Dedifferentiated amniotic fluid mesenchymal stem cell (primary cell): ENCODE measurements around the gene RAI14.
"Not testable (repeated sequence)": the region's sequence is repeated elsewhere in the genome, so short reads cannot be mapped to it uniquely, and the experiment has no call there.

ENCODE experiments used
- DNase-seq: peaks from one replicate; pipeline ENCODE4 v3.0.0-alpha.2; 2016; ENCODE audit errors: extremely low spot score

Gene RAI14

GRCh38 chr5:34731435-34732232, 75.5 kb downstream of the RAI14 start:
- no peak for DNase-seq

GRCh38 chr5:34734326-34734725, 78.2 kb downstream of the RAI14 start:
- no peak for DNase-seq

DNA sequence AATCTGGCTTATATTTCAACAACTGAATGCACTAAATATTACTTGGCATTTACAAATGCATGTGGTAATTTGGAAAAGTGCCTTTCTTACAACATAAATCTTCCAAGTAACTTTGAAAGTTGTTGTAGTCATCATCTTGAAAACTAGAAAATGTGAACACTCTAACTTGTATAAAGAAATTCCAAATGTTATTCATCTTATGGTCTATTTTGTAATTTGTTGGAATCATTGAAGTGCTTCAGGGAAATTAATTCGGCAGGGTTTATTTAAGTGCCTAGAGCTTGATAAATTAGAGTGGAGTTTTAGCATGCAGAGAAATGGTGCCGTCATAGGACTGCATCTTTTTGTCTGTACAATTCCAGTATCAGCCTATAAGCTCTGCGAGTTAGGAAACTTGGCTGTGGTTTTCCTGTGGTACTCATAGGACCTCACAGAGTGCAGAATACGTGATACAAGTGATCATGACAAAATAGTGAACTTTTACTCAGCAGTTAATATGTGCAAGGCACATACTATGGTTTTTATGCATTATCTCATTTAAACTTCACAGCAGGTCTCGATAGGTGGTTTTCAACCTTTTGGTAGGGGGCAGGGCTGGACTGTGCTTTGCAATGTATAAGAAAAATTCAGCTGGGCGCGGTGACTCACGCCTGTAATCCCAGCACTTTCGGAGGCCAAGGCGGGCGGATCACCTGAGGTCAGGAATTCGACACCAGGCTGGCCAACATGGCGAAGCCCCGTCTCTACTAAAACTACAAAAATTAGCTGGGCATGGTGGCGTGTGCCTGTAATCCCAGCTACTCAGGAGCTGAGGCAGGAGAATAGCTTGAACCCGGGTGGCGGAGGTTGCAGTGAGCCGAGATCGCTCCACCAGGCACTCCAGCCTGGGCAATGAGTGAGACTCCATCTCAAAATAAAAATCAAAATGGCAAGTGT, 79.6 kb downstream of the RAI14 start:
- no peak for DNase-seq

DNA sequence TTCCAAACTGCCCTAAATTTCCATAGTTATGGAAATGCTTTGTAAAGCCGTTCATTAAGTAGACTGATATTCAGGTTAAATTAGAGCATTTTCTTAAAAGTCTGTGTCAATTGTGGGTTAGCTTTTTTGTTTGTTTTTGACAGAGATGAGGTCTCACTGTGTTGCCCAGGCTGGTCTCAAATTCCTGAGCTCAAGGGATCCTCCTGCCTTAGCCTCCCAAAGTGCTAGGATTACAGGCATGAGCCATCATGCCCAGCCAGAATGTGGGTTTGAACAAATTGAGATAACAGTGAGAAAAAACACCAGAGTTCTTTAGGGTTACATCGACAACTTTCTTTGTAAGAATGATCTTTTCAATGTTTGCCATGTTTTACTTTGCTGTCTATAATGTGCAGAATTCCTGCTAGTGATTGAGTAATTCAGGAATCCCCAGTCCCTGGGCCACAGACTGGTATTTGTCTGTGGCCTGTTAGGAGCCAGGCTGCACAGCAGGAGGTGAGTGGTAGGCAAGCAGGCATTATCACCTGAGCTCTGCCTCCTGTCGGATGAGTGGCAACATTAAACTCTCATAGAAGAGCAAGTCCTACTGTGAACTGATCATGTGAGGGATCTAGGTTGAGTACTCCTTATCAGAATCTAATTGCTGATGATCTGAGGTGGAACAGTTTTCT, 80.5 kb downstream of the RAI14 start:
- no peak for DNase-seq

GRCh38 chr5:34737731-34738130, 81.6 kb downstream of the RAI14 start:
- no peak for DNase-seq

GRCh38 chr5:34738381-34738780, 82.3 kb downstream of the RAI14 start:
- no peak for DNase-seq

- no peak for DNase-seq
Observed at GRCh38 chr5:34740389-34740806, 84.3 kb downstream of the RAI14 start.

- DNase-seq, result no peak
Observed at GRCh38 chr5:34742061-34742460, 85.9 kb downstream of the RAI14 start.

GRCh38 chr5:34743878-34744277, 87.8 kb downstream of the RAI14 start:
- peak; percentile 65 for DNase-seq

DNA sequence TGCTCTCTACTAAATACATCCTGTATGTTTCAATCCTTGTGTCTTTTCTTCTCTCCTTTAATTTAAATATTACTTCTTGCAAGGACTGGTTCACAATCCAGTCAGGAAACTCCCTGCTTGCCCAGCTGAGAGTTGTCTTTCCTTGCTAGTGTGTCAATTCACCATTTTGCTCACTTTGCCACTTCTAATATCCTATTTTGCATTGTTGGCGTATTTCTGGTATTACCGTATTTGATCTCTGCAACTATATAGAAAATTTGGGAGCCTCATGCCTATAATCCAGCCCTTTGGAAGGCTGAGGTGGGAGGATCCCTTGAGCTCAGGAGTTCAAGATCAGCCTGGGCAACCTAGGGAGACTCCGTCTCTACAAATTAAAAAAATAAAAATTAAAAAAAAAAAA, 92.3 kb downstream of the RAI14 start:
- DNase-seq, result no peak

DNA sequence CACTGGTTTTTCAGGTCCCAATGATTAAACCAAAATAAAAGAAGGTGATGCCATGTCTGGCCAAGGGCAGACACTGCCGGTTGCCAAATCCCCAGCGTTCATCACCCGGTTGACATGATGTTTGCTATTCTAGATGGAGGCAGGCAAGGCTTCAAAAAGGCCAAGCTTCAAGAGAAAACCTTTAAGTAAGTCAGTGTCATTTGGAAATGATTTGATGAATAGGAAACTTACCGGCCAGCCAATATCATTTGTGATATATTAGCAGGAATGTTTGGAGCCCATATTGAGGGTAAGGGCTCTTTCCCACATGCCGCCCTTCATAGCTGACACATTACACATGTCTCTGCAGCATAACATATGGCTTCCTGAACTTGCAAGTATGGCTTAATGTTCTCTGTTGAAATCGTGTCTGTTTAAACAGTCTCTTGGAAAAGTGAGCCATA, 93.3 kb downstream of the RAI14 start:
- DNase-seq, result no peak

GRCh38 chr5:34750206-34750605, 94.1 kb downstream of the RAI14 start:
- DNase-seq, result no peak

- DNase-seq, result no peak
Observed at GRCh38 chr5:34751807-34752736, 95.9 kb downstream of the RAI14 start.

DNA sequence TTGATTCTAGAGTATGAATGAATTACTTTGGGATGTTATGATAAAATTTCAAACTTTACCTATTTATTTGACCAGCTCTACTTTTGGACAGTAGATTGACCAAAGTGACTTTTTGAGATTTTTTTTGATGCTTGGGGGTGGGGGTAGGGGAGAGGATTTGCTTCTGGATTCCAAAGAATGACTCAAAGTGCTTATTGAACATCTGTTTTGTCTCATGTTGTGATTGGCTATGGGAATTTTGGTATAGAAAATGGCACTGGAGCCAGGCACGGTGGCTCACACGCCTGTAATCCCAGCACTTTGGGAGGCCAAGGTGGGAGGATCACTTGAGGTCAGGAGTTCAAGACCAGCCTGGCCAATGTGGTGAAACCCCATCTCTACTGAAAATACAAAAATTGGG, 97.1 kb downstream of the RAI14 start:
- DNase-seq, result not testable (repeated sequence)

DNA sequence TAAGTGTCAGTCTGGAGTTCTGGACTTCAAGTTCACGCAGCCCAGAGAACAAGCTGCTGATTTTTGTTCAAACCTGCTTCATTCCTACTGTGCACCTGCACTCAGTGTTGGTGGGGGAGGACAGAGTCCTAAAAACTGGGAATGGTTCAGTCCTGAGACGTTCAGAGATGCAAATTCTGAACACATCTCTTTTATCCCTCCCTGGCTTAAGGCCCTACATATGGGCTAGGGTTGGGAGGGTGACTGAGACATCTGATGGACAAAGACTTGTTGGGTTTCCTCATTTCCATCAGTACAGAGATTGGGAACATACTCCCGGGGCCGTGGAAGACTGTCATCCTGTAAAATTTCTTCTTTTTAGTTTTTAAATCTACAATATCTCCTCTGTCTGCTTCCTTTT, 99.8 kb downstream of the RAI14 start:
- DNase-seq, result no peak

GRCh38 chr5:34756781-34757624, 100.9 kb downstream of the RAI14 start:
- DNase-seq, result no peak

DNA sequence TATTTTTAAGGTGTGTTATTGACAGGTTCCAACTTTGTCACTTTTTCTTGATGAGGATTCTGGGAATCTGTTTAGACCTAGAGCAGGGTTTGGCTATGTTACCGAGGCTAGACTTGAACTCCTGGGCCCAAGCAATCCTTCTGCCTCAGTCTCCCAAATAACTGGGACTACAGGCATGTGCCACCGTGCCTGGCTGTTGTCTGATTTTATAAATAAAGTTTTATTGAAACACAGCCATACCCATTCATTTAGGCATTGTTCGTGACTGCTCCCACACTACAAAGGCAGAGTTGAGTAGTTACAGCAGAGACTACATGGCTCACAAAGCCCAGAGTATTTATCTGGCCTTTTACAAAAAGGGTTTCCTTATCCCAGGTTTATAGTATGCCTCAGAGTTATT, 102.4 kb downstream of the RAI14 start:
- DNase-seq, result no peak

GRCh38 chr5:34759213-34759612, 103.1 kb downstream of the RAI14 start:
- not testable (repeated sequence) for DNase-seq

DNA sequence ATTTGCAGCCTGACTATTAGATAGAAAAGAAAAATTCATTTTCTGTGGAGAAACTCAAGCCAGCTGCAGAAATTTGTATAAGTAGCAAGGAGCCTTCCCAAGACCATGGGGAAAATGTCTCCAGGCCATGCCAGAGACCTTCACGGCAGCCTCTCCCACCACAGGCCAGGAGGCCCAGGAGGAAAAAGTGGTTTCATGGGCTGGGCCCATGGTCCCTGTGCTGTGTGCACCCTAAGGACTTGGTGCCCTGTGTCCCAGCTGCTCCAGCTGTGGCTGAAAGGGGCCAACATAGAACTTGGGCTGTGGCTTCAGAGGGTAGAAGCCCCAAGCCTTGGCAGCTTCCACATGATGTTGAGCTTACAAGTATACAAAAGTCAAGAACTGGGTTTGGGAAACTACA, 109.5 kb downstream of the RAI14 start:
- DNase-seq, result no peak

- DNase-seq, result no peak
Observed at GRCh38 chr5:34767180-34767579, 111.1 kb downstream of the RAI14 start.
